ENCODE measurements around the gene NLGN4Y. TPM values are rescaled to one million over a fixed set of nuclear protein-coding genes. Genes with fewer than 3 reads are reported as not detected.

NLGN4Y gene
- total and polyA plus RNA-seq, 10 of the 15 experiments (the other 5 are each of a cell fraction or from before 2014, with no cell fraction given) = not detected

DNA sequence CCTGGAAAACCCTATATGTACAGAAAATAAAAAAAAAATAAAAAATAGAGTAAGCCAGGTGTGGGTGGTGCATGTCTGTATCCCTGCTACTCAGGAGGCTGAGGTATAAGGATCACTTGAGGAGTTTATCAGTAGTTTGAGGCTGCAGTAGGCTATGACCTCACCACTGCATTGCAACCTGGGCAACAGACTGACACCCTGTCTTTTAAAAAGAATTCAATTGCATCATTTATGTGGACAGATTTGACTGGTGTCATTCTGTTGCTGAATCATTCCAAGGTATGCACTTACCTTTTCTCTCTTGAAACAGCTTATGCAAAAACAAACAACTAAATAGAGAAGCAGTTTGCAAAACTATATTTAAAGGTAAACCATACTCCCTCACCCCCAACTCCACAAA lies 12.4 kb downstream of the NLGN4Y start (continued):
- no peak for TF ChIP-seq ZNF622 (IDR thresholded peaks at IDR 0.05)
- no peak for TF ChIP-seq USF1 (IDR thresholded peaks at IDR 0.05; ENCODE audit: borderline replicate concordance, extremely low read length, insufficient read depth, low read depth, low read length)
- TF ChIP-seq, protein P1, sequence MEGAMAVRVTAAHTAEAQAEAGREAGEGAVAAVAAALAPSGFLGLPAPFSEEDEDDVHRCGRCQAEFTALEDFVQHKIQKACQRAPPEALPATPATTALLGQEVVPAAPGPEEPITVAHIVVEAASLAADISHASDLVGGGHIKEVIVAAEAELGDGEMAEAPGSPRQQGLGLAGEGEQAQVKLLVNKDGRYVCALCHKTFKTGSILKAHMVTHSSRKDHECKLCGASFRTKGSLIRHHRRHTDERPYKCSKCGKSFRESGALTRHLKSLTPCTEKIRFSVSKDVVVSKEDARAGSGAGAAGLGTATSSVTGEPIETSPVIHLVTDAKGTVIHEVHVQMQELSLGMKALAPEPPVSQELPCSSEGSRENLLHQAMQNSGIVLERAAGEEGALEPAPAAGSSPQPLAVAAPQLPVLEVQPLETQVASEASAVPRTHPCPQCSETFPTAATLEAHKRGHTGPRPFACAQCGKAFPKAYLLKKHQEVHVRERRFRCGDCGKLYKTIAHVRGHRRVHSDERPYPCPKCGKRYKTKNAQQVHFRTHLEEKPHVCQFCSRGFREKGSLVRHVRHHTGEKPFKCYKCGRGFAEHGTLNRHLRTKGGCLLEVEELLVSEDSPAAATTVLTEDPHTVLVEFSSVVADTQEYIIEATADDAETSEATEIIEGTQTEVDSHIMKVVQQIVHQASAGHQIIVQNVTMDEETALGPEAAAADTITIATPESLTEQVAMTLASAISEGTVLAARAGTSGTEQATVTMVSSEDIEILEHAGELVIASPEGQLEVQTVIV (IDR thresholded peaks at IDR 0.05; ENCODE audit: borderline replicate concordance, partially characterized antibody) = no peak
- no peak for TF ChIP-seq ZNF207 (IDR thresholded peaks at IDR 0.05; ENCODE audit: borderline replicate concordance)
- no peak for TF ChIP-seq RCOR1 (conservative IDR thresholded peaks at IDR 0.05; ENCODE audit: low read depth, low read length)
- TF ChIP-seq PKNOX1 (IDR thresholded peaks at IDR 0.05) = no peak

- FAIRE-seq = no peak
- TF ChIP-seq HDGF (IDR thresholded peaks at IDR 0.05) (no peak), IKZF1 (conservative IDR thresholded peaks at IDR 0.05) (no peak), MXI1 (IDR thresholded peaks at IDR 0.05; ENCODE audit: low read depth, low read length) (no peak), FOXM1 (IDR thresholded peaks at IDR 0.05; ENCODE audit: low read depth, low read length) (no peak), GABPA (IDR thresholded peaks at IDR 0.05; ENCODE audit: low read depth) (no peak), ASH2L (IDR thresholded peaks at IDR 0.05; ENCODE audit: borderline replicate concordance, low read depth) (no peak), PAX5 (IDR thresholded peaks at IDR 0.05; ENCODE audit: borderline replicate concordance, low read depth, low read length) (no peak)
- TF ChIP-seq, protein P2, sequence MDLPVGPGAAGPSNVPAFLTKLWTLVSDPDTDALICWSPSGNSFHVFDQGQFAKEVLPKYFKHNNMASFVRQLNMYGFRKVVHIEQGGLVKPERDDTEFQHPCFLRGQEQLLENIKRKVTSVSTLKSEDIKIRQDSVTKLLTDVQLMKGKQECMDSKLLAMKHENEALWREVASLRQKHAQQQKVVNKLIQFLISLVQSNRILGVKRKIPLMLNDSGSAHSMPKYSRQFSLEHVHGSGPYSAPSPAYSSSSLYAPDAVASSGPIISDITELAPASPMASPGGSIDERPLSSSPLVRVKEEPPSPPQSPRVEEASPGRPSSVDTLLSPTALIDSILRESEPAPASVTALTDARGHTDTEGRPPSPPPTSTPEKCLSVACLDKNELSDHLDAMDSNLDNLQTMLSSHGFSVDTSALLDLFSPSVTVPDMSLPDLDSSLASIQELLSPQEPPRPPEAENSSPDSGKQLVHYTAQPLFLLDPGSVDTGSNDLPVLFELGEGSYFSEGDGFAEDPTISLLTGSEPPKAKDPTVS (IDR thresholded peaks at IDR 0.05; ENCODE audit: low read depth, low read length) = no peak
- TF ChIP-seq, protein P3, sequence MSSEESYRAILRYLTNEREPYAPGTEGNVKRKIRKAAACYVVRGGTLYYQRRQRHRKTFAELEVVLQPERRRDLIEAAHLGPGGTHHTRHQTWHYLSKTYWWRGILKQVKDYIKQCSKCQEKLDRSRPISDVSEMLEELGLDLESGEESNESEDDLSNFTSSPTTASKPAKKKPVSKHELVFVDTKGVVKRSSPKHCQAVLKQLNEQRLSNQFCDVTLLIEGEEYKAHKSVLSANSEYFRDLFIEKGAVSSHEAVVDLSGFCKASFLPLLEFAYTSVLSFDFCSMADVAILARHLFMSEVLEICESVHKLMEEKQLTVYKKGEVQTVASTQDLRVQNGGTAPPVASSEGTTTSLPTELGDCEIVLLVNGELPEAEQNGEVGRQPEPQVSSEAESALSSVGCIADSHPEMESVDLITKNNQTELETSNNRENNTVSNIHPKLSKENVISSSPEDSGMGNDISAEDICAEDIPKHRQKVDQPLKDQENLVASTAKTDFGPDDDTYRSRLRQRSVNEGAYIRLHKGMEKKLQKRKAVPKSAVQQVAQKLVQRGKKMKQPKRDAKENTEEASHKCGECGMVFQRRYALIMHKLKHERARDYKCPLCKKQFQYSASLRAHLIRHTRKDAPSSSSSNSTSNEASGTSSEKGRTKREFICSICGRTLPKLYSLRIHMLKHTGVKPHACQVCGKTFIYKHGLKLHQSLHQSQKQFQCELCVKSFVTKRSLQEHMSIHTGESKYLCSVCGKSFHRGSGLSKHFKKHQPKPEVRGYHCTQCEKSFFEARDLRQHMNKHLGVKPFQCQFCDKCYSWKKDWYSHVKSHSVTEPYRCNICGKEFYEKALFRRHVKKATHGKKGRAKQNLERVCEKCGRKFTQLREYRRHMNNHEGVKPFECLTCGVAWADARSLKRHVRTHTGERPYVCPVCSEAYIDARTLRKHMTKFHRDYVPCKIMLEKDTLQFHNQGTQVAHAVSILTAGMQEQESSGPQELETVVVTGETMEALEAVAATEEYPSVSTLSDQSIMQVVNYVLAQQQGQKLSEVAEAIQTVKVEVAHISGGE (CRISPR knock-in tag; IDR thresholded peaks at IDR 0.05) = no peak
These were observed 19.2 kb downstream of the NLGN4Y start for GRCh38 chrY:14543506-14543905.

More at GRCh38 chrY:14543506-14543905, 19.2 kb downstream of the NLGN4Y start:
- no peak overlapping the region for H3K4me3 ChIP-seq
- DNase-seq (ENCODE audit: low read depth, low spot score) = no peak
- H3K27ac ChIP-seq (ENCODE audit: control insufficient read depth, insufficient read depth) = no peak overlapping the region
- in situ Hi-C loops (cut with MboI) = no loop called here
- H3K79me2 ChIP-seq (ENCODE audit: control insufficient read depth, insufficient read depth, low read length) = no peaks in the 10 kb centered on the region
- CTCF ChIA-PET = no interaction called here
- intact Hi-C loops (cut with micrococcal nuclease; ENCODE audit: unreplicated experiment) = no loop called here
- H3K9ac ChIP-seq (ENCODE audit: control insufficient read depth, insufficient read depth, low read length) = no peak overlapping the region
- H4K20me1 ChIP-seq (ENCODE audit: control insufficient read depth, insufficient read depth) = no peaks in the 10 kb centered on the region
- WGBS (ENCODE audit: insufficient coverage, insufficient replicate concordance, low lambda C conversion rate, missing lambda C conversion rate) = no CpG with 5 or more reads among the region's 5 CpGs
- H3K27me3 ChIP-seq (replicated peaks in 1 of 2; ENCODE audit: control insufficient read depth in 2 of 2, insufficient read depth in 2 of 2, low read length in 1 of 2) = no peaks in the 10 kb centered on the region
- H3K4me1 ChIP-seq (ENCODE audit: control insufficient read depth, insufficient read depth, low read length) = no peaks in the 10 kb centered on the region
- no peaks in the 10 kb centered on the region for H3K9me3 ChIP-seq (replicated peaks; ENCODE audit: control insufficient read depth, insufficient read depth, low read length)
- BruUV-seq (replicated peaks) = no TSS peak
- H3K36me3 ChIP-seq (ENCODE audit: control insufficient read depth in 2 of 2, insufficient read depth in 2 of 2, low read length in 1 of 2) = no peaks in the 10 kb centered on the region
- SMC1A ChIA-PET (ENCODE audit: uncharacterized antibody, unreplicated experiment) = no interaction called here
- H2AFZ ChIP-seq (ENCODE audit: control insufficient read depth, low read depth, low read length) = no peak overlapping the region
- RAD21 ChIA-PET (ENCODE audit: unreplicated experiment) = no interaction called here
- ATAC-seq = no peak
- POLR2A ChIA-PET = no interaction called here
- no peak overlapping the region for H3K4me2 ChIP-seq (ENCODE audit: control insufficient read depth, insufficient read depth)

All from GM12878 (cell line).